ENCODE measurements around the gene SLC40A1.

Gene SLC40A1

DNA sequence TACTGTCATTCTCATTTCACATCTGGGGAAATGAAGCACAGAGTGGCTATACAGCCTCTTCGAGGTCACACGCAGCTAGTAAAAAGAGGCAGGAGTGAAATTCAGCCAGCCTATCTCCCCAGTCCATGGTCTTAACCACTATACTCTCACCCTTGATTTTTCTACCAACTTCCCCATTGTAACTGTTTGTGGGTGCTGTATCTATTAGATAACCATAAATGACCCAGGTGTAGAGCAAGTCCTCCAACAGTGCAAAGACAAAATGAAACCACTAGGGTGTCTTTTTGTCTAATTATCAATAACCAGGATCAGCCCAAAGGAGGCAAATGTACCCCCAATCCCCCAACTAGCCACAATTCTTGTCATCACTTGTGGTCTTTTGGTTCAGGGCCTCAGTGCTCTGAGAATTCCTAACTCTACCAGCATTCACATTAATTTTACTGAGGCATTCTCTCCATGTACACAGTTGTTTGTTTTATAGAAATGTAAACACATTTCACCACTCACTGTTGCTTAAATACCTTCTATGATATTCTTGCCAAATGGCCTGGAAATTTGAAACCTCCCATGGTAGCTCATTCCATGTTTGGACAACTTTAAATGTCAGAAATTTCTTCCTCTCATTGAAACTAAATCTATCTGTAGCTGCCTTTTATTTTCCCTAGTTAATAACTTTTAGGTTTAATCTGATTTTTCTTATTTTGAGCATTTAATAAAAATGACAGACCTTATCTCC, 58.7 kb downstream of the SLC40A1 start:
- no peak overlapping the region for H3K27ac ChIP-seq
- DNase-seq (ENCODE audit: low read depth, low spot score) = no peak

DNA sequence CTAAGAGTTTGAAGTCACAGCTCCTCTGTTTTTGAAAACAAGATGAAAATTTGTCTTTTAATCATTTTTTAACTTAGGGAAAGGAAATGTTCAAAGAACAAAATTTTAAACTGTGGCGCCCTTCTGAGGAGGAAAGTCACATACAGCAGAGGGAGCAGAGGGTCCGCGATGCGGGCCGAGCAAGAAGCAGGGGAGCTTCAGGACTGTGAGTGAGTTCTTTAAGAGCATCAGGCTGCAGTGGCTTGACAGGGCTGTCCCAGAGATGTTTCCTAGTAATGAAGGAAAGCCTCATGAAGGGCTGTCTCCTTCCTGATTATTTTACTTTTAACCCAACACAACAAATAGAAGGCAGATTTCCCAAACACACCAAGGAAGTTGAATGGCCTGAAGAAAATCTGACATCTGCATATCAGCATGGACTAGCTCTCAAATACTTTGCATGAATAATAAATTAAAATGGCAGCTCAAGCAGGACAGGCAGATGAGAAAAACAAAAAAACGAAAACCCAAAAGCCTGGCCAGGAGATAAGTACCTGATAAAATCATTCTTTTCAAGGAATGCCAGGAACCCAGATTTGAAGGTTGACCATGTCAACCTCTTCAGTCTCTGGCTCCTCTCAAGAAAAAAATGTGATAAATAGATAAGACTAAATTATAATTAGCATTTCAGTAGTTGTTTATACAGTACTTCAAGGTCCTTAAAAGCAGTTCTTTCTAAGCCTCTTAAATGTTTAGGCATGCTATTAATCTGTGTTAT, 60.8 kb downstream of the SLC40A1 start:
- DNase-seq (ENCODE audit: low read depth, low spot score) = no peak
- H3K27ac ChIP-seq = no peak overlapping the region

DNA sequence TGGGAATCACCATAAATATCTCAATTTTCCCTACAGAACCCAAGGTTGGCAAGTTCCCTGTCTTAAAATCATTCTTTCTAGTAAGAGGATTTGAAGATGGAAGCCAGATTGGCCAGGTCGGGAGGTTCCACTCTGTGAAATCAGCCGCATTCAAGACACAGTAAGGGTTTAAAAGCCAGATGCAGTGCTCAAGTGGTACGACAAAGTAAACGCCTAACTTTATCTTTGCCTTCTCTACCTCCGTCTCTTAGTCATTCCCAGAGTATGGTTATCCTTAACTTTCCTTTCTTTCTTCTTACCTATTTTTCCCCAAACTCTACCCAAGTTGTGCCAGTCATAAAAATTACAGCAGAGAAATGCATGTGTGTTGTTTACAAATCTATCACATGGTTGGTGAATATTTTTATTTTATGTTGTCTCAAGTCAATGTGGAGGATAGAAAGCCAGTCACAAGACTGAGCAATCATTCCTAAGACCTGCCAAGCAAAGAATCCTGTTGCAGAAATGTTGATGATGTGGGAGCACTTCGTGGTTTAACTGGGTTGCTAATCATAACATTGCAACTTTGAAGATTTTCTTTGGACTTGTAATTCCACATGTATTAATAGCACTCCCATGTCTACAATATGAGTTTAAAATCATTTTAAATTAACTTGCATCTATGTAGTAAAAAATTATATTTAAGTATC, 62.6 kb downstream of the SLC40A1 start:
- no peak overlapping the region for H3K27ac ChIP-seq

DNA sequence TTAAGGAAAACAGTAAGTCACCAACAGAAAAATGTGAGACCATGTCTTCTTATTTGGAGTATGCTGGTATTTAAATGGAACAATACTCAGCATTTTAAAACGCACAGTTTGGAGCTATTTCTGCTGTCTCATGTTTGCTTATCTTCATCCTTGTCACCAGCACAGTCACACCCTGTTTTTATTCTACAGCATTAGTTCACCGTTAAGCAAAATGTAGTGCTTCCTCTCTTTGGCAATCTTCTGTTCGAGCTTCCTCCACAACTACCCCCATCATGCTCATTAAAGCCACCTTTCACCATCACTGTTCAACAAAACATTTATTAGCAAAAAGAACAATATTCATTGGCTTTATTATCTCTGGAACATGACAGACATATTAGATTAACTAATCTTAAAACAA, 64.0 kb downstream of the SLC40A1 start:
- DNase-seq (ENCODE audit: low read depth, low spot score) = no peak
- H3K27ac ChIP-seq = no peak overlapping the region

More for the DNA sequence above, 62.6 kb downstream of the SLC40A1 start:
- DNase-seq (ENCODE audit: low read depth, low spot score) = no peak

DNA sequence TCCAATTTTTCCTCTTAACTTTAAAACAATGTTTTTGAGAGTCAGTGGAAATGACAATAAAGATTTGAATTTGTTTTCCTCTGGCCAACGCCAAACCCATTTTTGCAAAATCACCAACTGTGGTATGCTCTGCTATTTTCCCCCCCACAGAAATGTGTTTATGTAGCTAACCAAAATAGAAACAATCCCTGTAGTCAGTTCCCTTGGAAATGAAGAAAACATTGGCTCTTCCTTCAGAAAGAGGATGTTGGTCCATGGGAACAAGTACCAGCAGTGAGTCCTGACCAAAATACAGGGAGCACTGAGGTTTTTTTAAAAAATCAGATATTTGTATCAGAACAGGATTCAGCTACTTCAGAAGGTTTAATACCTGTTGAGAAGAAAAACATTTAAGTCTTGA, 65.3 kb downstream of the SLC40A1 start:
- H3K27ac ChIP-seq = no peak overlapping the region
- DNase-seq (ENCODE audit: low read depth, low spot score) = no peak

DNA sequence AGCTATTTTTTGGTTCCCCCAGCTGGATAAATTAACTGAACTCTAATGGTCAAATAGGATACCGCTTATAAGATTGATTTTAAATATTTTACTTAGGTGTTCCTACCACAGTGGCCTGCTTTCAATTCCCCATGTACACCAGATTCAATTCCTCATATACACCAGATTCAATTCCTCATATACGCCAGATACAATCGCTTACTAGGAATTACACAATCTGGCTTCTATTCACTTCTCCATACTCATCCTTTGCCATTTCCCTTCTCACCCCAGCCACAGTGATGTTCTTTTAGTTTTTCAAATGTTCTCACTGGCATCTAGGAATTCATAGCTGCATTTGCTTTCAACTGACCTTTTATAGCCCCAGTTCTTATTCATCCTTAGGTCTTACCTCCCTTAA, 66.5 kb downstream of the SLC40A1 start:
- DNase-seq (ENCODE audit: low read depth, low spot score) = no peak
- no peak overlapping the region for H3K27ac ChIP-seq

DNA sequence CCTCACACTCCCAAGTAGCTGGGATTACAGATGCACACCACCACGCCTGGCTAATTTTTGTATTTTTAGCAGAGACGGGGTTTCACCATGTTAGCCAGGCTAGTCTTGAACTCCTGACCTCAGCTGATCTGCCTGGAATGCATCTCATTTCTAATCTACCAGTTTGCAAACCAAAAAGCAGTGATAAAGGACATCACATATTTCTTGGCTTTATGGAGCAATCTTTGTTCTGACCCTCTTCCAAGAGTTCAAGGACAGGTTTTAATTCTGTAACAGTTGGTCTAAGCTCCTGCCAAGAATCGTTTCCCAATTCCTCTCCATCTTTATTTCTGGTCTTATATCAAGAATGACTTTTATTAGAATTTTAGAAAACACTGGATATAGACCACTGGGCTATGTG, 67.7 kb downstream of the SLC40A1 start:
- no peak overlapping the region for H3K27ac ChIP-seq
- DNase-seq (ENCODE audit: low read depth, low spot score) = no peak

DNA sequence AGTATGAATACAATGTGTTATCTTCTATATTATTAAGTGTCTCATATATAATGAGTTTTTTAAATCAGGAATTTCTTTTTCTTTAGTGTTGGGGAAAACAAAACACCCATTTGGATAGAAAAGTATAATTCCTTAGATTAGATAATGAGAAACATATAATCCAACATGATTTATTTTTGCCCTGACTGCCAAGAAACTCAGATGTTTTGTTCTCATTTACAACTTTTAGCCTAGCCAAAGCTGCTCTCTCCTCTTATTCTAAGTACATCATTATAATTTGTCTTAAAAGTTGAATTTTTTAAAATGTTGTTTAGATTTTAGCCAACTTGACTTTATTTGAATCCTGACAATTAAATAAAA, 68.6 kb downstream of the SLC40A1 start:
- no peak overlapping the region for H3K27ac ChIP-seq
- no peak for DNase-seq (ENCODE audit: low read depth, low spot score)

DNA sequence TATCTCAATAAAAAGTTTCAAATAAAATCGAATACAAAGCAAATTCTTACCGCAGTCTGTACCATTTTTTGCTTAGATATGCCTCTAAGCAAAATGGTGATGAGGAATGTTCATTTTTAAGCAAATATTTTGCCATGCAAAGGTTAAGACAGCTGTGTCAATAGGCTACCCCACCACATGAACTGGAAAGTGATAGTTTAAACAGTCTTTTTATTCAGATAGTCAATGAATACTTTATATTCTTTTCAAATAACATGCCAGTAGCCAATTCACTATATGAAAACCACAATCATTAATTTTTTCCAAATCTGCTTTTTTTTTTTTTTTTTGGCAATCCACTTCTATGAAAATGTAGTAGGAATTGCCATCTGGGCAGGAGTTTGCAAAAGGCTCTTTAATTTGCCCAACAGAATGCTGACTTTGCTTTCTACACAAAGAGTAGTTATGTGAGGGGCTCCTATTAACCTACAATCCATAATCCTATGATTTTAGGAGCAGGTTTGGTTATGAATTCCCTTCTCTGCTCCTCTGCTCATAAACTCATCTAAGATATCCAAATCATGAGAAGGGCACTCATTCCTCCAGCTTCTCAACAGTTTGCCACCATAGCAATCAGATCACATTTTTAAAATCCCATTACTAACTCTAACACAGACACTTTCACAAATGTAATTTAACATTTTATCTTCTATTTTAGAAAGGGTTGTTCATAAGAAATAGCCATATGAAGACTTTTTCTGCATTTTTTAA, 69.2 kb downstream of the SLC40A1 start:
- DNase-seq (ENCODE audit: low read depth, low spot score) = no peak
- no peak overlapping the region for H3K27ac ChIP-seq

Measured in epithelial cell of prostate (primary cell).